Left lung (tissue), 10 donors: ENCODE data around the gene MAD2L1BP. TPM values are rescaled to one million over a fixed set of nuclear protein-coding genes. Genes with fewer than 3 reads are reported as not detected.
"Not testable (repeated sequence)": the region's sequence is repeated elsewhere in the genome, so short reads cannot be mapped to it uniquely, and the experiment has no call there.

Experiments
- ATAC-seq: fragments of 200-7000 bp; cut with Tn5 transposase; one replicate; pipeline ENCODE4 v1.9.1; 2020; ENCODE audit warnings: moderate library complexity
- DNase-seq, 4 donors: peaks; one replicate each; pipeline ENCODE4 v3.0.0-alpha.2; 2013 to 2020
- H3K27ac ChIP-seq, 2 donors: fragments of 200-600 bp; sonication (generic) in 1 of 2; one replicate each; pipeline versions ENCODE4 v1.5.0 to v1.8.0; 2020 to 2021
- H3K27me3 ChIP-seq, 2 donors: fragments of 200-600 bp; sonication (generic) in 1 of 2; one replicate each; pipeline versions ENCODE4 v1.5.0 to v1.8.0; 2020 to 2021
- H3K36me3 ChIP-seq, 2 donors: fragments of 200-600 bp; sonication (generic) in 1 of 2; one replicate each; pipeline versions ENCODE4 v1.5.0 to v1.8.0; 2020 to 2021
- H3K4me1 ChIP-seq, 2 donors: fragments of 200-600 bp; one replicate each; pipeline ENCODE4 v1.8.0; 2021
- H3K4me3 ChIP-seq, 2 donors: fragments of 200-600 bp; sonication (generic) in 1 of 2; one replicate each; pipeline versions ENCODE4 v1.5.0 to v1.8.0; 2020 to 2021; ENCODE audit warnings: mild to moderate bottlenecking in 1 of 2
- H3K9me3 ChIP-seq, 2 donors: fragments of 200-600 bp; sonication (generic) in 1 of 2; one replicate each; pipeline versions ENCODE4 v1.5.0 to v1.8.0; 2020 to 2021
- intact Hi-C, 2 donors: fragments of 100-400 bp; cut with DNase I; formaldehyde crosslinking; loops; one replicate each; pipeline versions ENCODE4 v1.11.2 to v1.14.2; 2022
- polyA plus RNA-seq, 6 donors: library from polyadenylated mRNA; unstranded; fragments of 120-200 nt; gene quantifications; one replicate each; pipeline ENCODE4 v1.2.1, GENCODE V29; 2013; ENCODE audit not compliant: insufficient read length in 6 of 6
- total RNA-seq, 2 donors: library from RNA; stranded (reverse); fragmentation: NEBNext Ultra II Directional; extraction: Animal tissue kit (Norgen Biotek cat#: 25700); gene quantifications; one replicate each; pipeline ENCODE4 v1.2.1, GENCODE V29; 2021
- TF ChIP-seq, protein P1 (sequence below), 2 donors: fragments of 200-600 bp; sonication (generic) in 1 of 2; IDR thresholded peaks; one replicate each; pipeline versions ENCODE4 v1.5.0 to v1.8.0; 2021; ENCODE audit warnings: antibody characterized with exemption in 2 of 2
- donor health status: DM: no; HTN: yes; CAD: no.
- donor health status: DM: no; HTN: no; CAD: no.

The MAD2L1BP gene
- total and polyA plus RNA-seq, 8 donors: 19.3 to 26.1 (median 25.0) TPM

DNA sequence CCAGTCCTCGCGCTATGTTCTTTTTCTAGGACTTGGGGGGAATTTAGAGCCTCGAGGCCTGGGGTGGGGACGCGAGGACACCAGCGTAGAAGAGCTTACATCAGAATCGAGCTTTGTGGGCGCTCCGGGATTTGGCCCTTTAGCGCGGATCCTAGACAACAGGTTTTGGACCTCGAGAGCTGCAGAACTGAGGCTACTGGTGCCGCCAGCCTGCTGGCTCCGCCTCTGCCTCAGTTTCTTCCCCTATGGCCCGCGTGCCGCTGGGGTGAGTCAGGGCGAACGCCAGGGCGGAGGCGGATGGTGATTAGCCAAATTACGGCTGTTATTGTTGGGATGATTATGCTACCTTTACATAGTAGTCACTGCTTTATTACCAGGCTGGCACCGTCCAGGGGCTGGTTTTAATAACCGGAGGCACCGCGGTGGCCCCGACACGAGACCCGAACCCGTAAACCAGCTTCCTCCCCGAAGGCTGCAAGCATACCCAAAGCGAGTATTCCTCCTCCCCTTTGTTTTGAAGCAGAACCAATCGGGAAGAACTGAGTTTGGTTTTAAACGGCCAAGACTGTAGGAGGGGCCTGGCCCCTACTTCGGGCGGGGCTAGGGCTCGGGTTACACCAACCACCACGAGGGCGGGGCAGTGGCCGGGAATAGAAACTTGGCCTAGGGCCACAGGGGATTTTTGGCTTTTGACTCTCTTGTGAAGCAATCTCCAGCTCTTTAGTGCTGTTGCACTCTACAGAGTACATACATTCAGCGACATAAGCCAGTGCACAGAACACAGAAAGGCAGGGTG is 5.9 kb upstream of the MAD2L1BP start:
- Histone ChIP-seq H3K4me3 (peak overlapping the region; percentile 78 to 91), H3K27ac (peak overlapping the region; percentile 96 to 99), H3K36me3 (peaks cover 5 to 15% of the 10 kb centered on the region in 2 donors), H3K4me1 (peaks cover 7 to 41% of the 10 kb centered on the region in 2 donors), H3K9me3 (no peaks in the 10 kb centered on the region), H3K27me3 (no peaks in the 10 kb centered on the region)
- intact Hi-C loops: no loop called here
- peak; percentile 95 to 99 (median 98) for DNase-seq
- TF ChIP-seq, protein P1, sequence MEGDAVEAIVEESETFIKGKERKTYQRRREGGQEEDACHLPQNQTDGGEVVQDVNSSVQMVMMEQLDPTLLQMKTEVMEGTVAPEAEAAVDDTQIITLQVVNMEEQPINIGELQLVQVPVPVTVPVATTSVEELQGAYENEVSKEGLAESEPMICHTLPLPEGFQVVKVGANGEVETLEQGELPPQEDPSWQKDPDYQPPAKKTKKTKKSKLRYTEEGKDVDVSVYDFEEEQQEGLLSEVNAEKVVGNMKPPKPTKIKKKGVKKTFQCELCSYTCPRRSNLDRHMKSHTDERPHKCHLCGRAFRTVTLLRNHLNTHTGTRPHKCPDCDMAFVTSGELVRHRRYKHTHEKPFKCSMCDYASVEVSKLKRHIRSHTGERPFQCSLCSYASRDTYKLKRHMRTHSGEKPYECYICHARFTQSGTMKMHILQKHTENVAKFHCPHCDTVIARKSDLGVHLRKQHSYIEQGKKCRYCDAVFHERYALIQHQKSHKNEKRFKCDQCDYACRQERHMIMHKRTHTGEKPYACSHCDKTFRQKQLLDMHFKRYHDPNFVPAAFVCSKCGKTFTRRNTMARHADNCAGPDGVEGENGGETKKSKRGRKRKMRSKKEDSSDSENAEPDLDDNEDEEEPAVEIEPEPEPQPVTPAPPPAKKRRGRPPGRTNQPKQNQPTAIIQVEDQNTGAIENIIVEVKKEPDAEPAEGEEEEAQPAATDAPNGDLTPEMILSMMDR (IDR thresholded peaks at IDR 0.05): no peak
- ATAC-seq: peak; percentile 89

DNA sequence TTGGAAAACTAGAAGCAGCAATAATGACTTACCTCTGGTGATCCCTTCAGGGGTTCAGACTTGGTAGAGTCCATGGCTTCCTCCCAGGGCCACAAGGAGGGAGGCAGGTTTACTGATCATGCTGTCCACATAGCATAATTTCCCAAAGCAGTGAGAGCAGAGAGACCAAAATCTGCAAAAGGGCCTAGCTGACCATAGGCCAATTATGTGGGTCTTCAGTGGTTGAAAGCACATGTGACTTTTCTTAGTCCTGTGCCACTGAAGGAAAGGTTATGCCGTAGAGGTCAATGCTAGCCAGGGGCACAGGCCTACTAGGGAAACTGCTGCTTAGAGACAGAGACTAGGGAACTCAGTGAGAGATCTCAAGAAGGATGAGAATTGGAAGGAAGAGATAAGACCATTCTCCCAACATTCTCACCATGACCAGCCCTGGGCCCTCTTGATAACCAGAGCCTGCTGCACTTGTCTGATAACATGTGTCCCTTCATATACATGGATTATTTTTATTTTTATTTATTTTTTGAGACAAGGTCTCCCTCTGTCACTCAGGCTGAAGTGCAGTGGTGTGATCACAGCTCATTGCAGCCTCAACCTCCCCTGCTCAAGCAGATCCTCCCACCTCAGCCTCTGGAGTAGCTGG is 4.5 kb upstream of the MAD2L1BP start:
- H3K36me3 ChIP-seq: peaks cover 0 to 1% of the 10 kb centered on the region in 2 donors
- ATAC-seq (no peak), DNase-seq (no peak)
- intact Hi-C loops: no loop called here
- peaks cover 7 to 48% of the 10 kb centered on the region in 2 donors for H3K4me1 ChIP-seq
- no peak overlapping the region for H3K4me3 ChIP-seq
- TF ChIP-seq, protein P1 (IDR thresholded peaks at IDR 0.05): no peak
- H3K27me3 ChIP-seq: no peaks in the 10 kb centered on the region
- no peaks in the 10 kb centered on the region for H3K9me3 ChIP-seq
- no peak overlapping the region for H3K27ac ChIP-seq

DNA sequence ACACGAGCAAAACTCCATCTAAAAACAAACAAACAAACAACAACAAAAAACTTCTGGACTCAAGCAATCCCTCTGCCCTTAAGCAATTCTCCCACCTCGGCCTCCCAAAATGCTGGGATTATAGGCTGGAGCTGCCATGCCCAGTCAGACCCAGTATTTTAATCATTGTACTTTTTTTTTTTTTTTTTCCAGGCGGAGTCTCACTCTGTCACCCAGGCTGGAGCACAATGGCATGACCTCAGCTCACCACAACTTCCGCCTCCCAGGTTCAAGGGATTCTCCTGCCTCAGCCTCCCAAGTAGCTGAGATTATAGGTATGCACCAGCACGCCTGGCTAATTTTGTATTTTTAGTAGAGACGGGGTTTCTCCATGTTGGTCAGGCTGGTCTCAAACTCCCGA is 2.6 kb upstream of the MAD2L1BP start:
- intact Hi-C loops, H3K27ac ChIP-seq, H3K27me3 ChIP-seq, H3K9me3 ChIP-seq, H3K4me3 ChIP-seq, H3K36me3 ChIP-seq, ATAC-seq, DNase-seq: not testable (repeated sequence)
- peaks cover 10 to 48% of the 10 kb centered on the region in 2 donors for H3K4me1 ChIP-seq

DNA sequence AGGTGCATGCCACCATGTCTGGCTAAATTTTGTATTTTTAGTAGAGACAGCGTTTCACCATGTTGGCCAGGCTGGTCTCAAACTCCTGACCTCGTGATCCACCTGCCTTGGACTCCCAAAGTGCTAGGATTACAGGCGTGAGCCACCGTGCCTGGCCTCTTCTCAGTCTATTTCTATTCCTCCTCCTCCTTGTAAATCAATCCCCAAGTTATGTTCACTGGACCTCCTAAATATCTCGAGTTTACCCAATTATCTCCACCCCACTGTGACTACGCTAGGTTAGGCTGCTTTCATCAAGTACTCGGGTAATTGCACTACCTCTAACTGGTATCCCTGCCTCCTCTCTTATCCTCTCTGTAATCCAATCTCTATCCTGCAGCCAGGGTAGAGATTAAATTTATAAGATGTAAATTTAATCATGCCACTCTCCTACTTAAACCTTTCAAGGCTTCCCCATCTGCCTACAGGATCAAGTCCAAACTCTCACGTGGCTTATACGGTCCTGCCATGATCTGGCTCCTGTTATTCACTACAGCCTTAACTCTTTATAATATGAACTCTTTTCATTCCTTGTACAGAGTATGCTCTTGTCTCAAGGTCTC is 837 bp upstream of the MAD2L1BP start:
- ATAC-seq (no peak), DNase-seq (no peak)
- no peaks in the 10 kb centered on the region for H3K27me3 ChIP-seq
- H3K9me3 ChIP-seq: no peaks in the 10 kb centered on the region
- intact Hi-C loops: no loop called here
- H3K4me1 ChIP-seq: peaks cover 9 to 58% of the 10 kb centered on the region in 2 donors
- H3K4me3 ChIP-seq: no peak overlapping the region
- TF ChIP-seq, protein P1 (IDR thresholded peaks at IDR 0.05): no peak
- H3K27ac ChIP-seq: peak overlapping the region in 1 of 2 donors; percentile 79
- H3K36me3 ChIP-seq: peaks cover 0 to 28% of the 10 kb centered on the region in 2 donors

DNA sequence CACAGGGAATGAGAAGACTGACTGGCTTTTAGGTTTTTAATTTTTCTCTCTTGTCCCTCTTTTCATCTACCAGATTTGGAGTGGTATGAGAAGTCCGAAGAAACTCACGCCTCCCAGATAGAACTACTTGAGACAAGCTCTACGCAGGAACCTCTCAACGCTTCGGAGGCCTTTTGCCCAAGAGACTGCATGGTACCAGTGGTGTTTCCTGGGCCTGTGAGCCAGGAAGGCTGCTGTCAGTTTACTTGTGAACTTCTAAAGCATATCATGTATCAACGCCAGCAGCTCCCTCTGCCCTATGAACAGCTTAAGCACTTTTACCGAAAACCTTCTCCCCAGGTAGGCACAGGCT is 644 bp downstream of the MAD2L1BP start:
- DNase-seq (no peak), ATAC-seq (peak; percentile 50)
- Histone ChIP-seq H3K4me1 (peaks cover 9 to 50% of the 10 kb centered on the region in 2 donors), H3K36me3 (peaks cover 0 to 43% of the 10 kb centered on the region in 2 donors), H3K27me3 (no peaks in the 10 kb centered on the region), H3K4me3 (peak overlapping the region; percentile 64 to 80), H3K9me3 (no peaks in the 10 kb centered on the region), H3K27ac (peak overlapping the region; percentile 29 to 79)
- intact Hi-C loops: no loop called here
- TF ChIP-seq, protein P1 (IDR thresholded peaks at IDR 0.05): no peak
